HL-60 (cell line): ENCODE data around the gene MYOM1.

Experiments used
- DNase-seq, 2 experiments: peaks; one replicate each; pipeline ENCODE4 v3.0.0-alpha.2; 2010 to 2020; ENCODE audit warnings: low read depth in 1 of 2, low spot score in 1 of 2
- H3K27ac ChIP-seq: fragments of 250-450 bp; sonication (Bioruptor Pico); replicated peaks from 2 replicates; pipeline ENCODE4 v1.5.1; 2020; ENCODE audit warnings: mild to moderate bottlenecking, moderate library complexity
- H3K27me3 ChIP-seq: fragments of 250-450 bp; sonication (Bioruptor Pico); 2 replicates; pipeline ENCODE4 v1.5.1; 2021; ENCODE audit warnings: mild to moderate bottlenecking, moderate library complexity; ENCODE audit not compliant: insufficient read depth, poor library complexity, severe bottlenecking
- H3K4me3 ChIP-seq: replicated peaks from 2 replicates; pipeline ENCODE4 v1.5.1; 2011; ENCODE audit warnings: mild to moderate bottlenecking, control low read depth, low read length; ENCODE audit not compliant: insufficient read depth
- GABPA ChIP-seq: IDR thresholded peaks from 2 replicates; pipeline ENCODE4 v1.6.1; 2012; ENCODE audit warnings: low read depth
- POLR2AphosphoS5 ChIP-seq: IDR thresholded peaks from 2 replicates; pipeline ENCODE4 v1.6.1; 2012; ENCODE audit warnings: low read depth
- REST ChIP-seq: IDR thresholded peaks from 2 replicates; pipeline ENCODE4 v1.6.1; 2012; ENCODE audit warnings: low read depth; ENCODE audit not compliant: insufficient replicate concordance
- SPI1 ChIP-seq: IDR thresholded peaks from 2 replicates; pipeline ENCODE4 v1.6.1; 2012; ENCODE audit warnings: low read depth, mild to moderate bottlenecking, borderline replicate concordance
- TF ChIP-seq, protein P1 (sequence below): IDR thresholded peaks from one replicate; pipeline ENCODE4 v1.5.1; 2011; ENCODE audit warnings: low read length, control low read depth, inconsistent platforms; ENCODE audit not compliant: insufficient read depth

Gene MYOM1

GRCh38 chr18:3148930-3149535 lies 70.7 kb downstream of the MYOM1 start:
- Histone ChIP-seq H3K4me3 (no peak overlapping the region), H3K27me3 (no peaks in the 10 kb centered on the region), H3K27ac (no peak overlapping the region)
- no peak for TF ChIP-seq SPI1
- TF ChIP-seq, protein P1, sequence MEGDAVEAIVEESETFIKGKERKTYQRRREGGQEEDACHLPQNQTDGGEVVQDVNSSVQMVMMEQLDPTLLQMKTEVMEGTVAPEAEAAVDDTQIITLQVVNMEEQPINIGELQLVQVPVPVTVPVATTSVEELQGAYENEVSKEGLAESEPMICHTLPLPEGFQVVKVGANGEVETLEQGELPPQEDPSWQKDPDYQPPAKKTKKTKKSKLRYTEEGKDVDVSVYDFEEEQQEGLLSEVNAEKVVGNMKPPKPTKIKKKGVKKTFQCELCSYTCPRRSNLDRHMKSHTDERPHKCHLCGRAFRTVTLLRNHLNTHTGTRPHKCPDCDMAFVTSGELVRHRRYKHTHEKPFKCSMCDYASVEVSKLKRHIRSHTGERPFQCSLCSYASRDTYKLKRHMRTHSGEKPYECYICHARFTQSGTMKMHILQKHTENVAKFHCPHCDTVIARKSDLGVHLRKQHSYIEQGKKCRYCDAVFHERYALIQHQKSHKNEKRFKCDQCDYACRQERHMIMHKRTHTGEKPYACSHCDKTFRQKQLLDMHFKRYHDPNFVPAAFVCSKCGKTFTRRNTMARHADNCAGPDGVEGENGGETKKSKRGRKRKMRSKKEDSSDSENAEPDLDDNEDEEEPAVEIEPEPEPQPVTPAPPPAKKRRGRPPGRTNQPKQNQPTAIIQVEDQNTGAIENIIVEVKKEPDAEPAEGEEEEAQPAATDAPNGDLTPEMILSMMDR: no peak
- no peak for TF ChIP-seq GABPA
- no peak for TF ChIP-seq REST
- no peak for TF ChIP-seq POLR2AphosphoS5
- no peak for DNase-seq

- TF ChIP-seq POLR2AphosphoS5: no peak
- TF ChIP-seq GABPA: no peak
- TF ChIP-seq, protein P1: no peak
- no peak for TF ChIP-seq SPI1
- no peak for TF ChIP-seq REST
- DNase-seq: no peak
- no peak overlapping the region for H3K4me3 ChIP-seq
- H3K27ac ChIP-seq: no peak overlapping the region
- no peaks in the 10 kb centered on the region for H3K27me3 ChIP-seq
These were observed 71.7 kb downstream of the MYOM1 start for GRCh38 chr18:3147935-3148554.

- no peak overlapping the region for H3K27ac ChIP-seq
- no peak for DNase-seq
- H3K27me3 ChIP-seq: no peaks in the 10 kb centered on the region
- H3K4me3 ChIP-seq: no peak overlapping the region
- TF ChIP-seq POLR2AphosphoS5 (no peak), SPI1 (no peak), REST (no peak), GABPA (no peak)
- TF ChIP-seq, protein P1: no peak
These were observed 78.7 kb downstream of the MYOM1 start for GRCh38 chr18:3140986-3141639.
